Activated naive CD8-positive, alpha-beta T cell treated with anti-CD3 and anti-CD28 coated beads, Interleukin-2, amount 10 ng/mL, durations not matched to agents 7 days and 5 days (primary cell): ENCODE measurements around the gene LRP4. TPM values are rescaled to one million over a fixed set of nuclear protein-coding genes. Genes with fewer than 3 reads are reported as not detected.

Experiments used
- total RNA-seq, 2 experiments: library from RNA; stranded (reverse); gene quantifications; one replicate each; pipeline ENCODE4 v1.2.3, GENCODE V29; 2021

The LRP4 gene
- total RNA-seq, 2 experiments from 2014 or later = 0.06 TPM; not detected in 1

Other genes starting within 250 kb of the LRP4 start
- gene ARHGAP1, start 217.9 kb downstream of the LRP4 start, total RNA-seq = 10 to 100 TPM; 62.5 to 68.0 TPM
- gene ZNF408, start 217.5 kb downstream of the LRP4 start, total RNA-seq = 10 to 100 TPM; 18.9 to 19.0 TPM
- gene F2, start 199.3 kb downstream of the LRP4 start, total RNA-seq = not detected
- gene CKAP5, start 72.3 kb downstream of the LRP4 start, total RNA-seq = 100 to 1,000 TPM; 127 to 135 TPM
- 10 to 100 TPM; 14.2 to 16.5 TPM for gene CSTPP1, start 18.2 kb upstream of the LRP4 start, total RNA-seq